ENCODE data around the gene ZNF483.

DNA sequence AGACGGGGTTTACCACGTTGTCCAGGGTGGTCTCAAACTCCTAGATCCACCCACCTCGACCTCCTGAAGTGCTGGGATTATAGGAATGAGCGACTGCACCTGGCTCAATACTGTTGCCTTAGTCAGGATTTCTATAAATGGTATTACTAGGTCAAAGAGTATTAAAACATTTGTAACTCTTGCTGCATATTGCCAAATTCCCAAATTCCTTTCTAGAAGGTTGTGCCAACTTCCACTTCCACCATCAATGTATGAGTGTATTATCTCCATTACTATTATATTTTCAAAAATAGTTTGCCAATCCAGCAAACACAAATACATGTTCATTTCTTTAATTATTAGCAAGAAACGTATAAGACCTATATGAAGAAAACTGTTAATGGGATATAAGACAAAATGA, 63.9 kb downstream of the ZNF483 start:
- TF ChIP-seq, protein P1, sequence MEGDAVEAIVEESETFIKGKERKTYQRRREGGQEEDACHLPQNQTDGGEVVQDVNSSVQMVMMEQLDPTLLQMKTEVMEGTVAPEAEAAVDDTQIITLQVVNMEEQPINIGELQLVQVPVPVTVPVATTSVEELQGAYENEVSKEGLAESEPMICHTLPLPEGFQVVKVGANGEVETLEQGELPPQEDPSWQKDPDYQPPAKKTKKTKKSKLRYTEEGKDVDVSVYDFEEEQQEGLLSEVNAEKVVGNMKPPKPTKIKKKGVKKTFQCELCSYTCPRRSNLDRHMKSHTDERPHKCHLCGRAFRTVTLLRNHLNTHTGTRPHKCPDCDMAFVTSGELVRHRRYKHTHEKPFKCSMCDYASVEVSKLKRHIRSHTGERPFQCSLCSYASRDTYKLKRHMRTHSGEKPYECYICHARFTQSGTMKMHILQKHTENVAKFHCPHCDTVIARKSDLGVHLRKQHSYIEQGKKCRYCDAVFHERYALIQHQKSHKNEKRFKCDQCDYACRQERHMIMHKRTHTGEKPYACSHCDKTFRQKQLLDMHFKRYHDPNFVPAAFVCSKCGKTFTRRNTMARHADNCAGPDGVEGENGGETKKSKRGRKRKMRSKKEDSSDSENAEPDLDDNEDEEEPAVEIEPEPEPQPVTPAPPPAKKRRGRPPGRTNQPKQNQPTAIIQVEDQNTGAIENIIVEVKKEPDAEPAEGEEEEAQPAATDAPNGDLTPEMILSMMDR (conservative IDR thresholded peaks at IDR 0.05; ENCODE audit: low read depth, low read length) = no peak
- TF ChIP-seq POLR2A (IDR thresholded peaks at IDR 0.05; ENCODE audit: low read depth, low read length) = no peak
- no peak for TF ChIP-seq CEBPB (IDR thresholded peaks at IDR 0.05; ENCODE audit: low read depth, low read length)
- no peak for TF ChIP-seq SMC3 (IDR thresholded peaks at IDR 0.05; ENCODE audit: low read depth, low read length)
- TF ChIP-seq, protein P2, sequence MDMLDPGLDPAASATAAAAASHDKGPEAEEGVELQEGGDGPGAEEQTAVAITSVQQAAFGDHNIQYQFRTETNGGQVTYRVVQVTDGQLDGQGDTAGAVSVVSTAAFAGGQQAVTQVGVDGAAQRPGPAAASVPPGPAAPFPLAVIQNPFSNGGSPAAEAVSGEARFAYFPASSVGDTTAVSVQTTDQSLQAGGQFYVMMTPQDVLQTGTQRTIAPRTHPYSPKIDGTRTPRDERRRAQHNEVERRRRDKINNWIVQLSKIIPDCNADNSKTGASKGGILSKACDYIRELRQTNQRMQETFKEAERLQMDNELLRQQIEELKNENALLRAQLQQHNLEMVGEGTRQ (IDR thresholded peaks at IDR 0.05; ENCODE audit: low read depth, low read length) = no peak
- TF ChIP-seq MAFK (IDR thresholded peaks at IDR 0.05; ENCODE audit: low read depth, low read length) = no peak
- no peak for TF ChIP-seq MXI1 (IDR thresholded peaks at IDR 0.05; ENCODE audit: borderline replicate concordance, low read depth, low read length)
- no peak for TF ChIP-seq BHLHE40 (IDR thresholded peaks at IDR 0.05; ENCODE audit: low read depth, low read length)
- TF ChIP-seq, protein P3, sequence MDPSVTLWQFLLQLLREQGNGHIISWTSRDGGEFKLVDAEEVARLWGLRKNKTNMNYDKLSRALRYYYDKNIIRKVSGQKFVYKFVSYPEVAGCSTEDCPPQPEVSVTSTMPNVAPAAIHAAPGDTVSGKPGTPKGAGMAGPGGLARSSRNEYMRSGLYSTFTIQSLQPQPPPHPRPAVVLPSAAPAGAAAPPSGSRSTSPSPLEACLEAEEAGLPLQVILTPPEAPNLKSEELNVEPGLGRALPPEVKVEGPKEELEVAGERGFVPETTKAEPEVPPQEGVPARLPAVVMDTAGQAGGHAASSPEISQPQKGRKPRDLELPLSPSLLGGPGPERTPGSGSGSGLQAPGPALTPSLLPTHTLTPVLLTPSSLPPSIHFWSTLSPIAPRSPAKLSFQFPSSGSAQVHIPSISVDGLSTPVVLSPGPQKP (IDR thresholded peaks at IDR 0.05; ENCODE audit: borderline replicate concordance, low read depth, low read length) = no peak

Measured in IMR-90 (cell line).